Neural cell (in vitro differentiated cells): ENCODE results near the gene UNC5C. TPM values are rescaled to one million over a fixed set of nuclear protein-coding genes. Genes with fewer than 3 reads are reported as not detected.

Source experiments
- H2AFZ ChIP-seq: fragments of 200-600, 300-800 bp; sonication (generic), shearing (Covaris generic); 2 replicates; pipeline ENCODE4 v1.6.0; 2014; ENCODE audit warnings: low read depth, mild to moderate bottlenecking, antibody characterized with exemption, low read length, moderate library complexity
- H3F3A ChIP-seq: fragments of 200-600 bp; shearing (Covaris generic); 2 replicates; pipeline ENCODE4 v1.6.1; 2016; ENCODE audit warnings: mild to moderate bottlenecking, moderate library complexity, mixed read lengths, antibody characterized with exemption, low read length; ENCODE audit not compliant: insufficient read depth, poor library complexity, severe bottlenecking
- H3K27ac ChIP-seq: fragments of 200-600, 300-800 bp; sonication (generic), shearing (Covaris generic); 2 replicates; pipeline ENCODE4 v1.5.1; 2014; ENCODE audit warnings: mild to moderate bottlenecking, low read length, moderate library complexity
- H3K27me3 ChIP-seq: fragments of 300-800, 200-600 bp; sonication (generic), shearing (Covaris generic); 2 replicates; pipeline ENCODE4 v1.6.0; 2014; ENCODE audit warnings: mild to moderate bottlenecking, low read depth, low read length, moderate library complexity; ENCODE audit not compliant: insufficient read depth
- H3K36me3 ChIP-seq: fragments of 300-800, 200-600 bp; sonication (generic), shearing (Covaris generic); 2 replicates; pipeline ENCODE4 v1.5.1; 2014; ENCODE audit warnings: mild to moderate bottlenecking, antibody characterized with exemption, low read length, moderate library complexity; ENCODE audit not compliant: insufficient read depth
- H3K4me2 ChIP-seq: fragments of 300-800, 200-600 bp; sonication (generic), shearing (Covaris generic); 2 replicates; pipeline ENCODE4 v1.6.0; 2014; ENCODE audit warnings: mild to moderate bottlenecking, low read length
- H3K4me3 ChIP-seq: fragments of 300-800, 200-600 bp; sonication (generic), shearing (Covaris generic); 2 replicates; pipeline ENCODE4 v1.5.1; 2014; ENCODE audit warnings: mild to moderate bottlenecking, low read length, moderate library complexity
- H3K79me2 ChIP-seq: fragments of 200-600 bp; shearing (Covaris generic); replicated peaks from 2 replicates; pipeline ENCODE4 v1.6.0; 2014; ENCODE audit warnings: mild to moderate bottlenecking, low read length, moderate library complexity; ENCODE audit not compliant: insufficient read depth
- H3K9ac ChIP-seq: fragments of 300-800, 200-600 bp; sonication (generic), shearing (Covaris generic); 2 replicates; pipeline ENCODE4 v1.6.1; 2016; ENCODE audit warnings: mild to moderate bottlenecking, low read length, mixed read lengths
- H3K9me2 ChIP-seq: fragments of 200-600 bp; shearing (Covaris generic); 2 replicates; pipeline ENCODE4 v1.6.1; 2016; ENCODE audit warnings: mild to moderate bottlenecking, low read length, mixed read lengths; ENCODE audit not compliant: insufficient read depth
- H3K9me3 ChIP-seq: fragments of 200-600, 300-800 bp; sonication (generic), shearing (Covaris generic); 2 replicates; pipeline ENCODE4 v1.6.1; 2016; ENCODE audit warnings: mild to moderate bottlenecking, mixed run types, low read length, moderate library complexity, mixed read lengths
- H4K20me1 ChIP-seq: fragments of 200-600 bp; shearing (Covaris generic); 2 replicates; pipeline ENCODE4 v1.6.1; 2016; ENCODE audit warnings: mild to moderate bottlenecking, mixed run types; ENCODE audit not compliant: insufficient read depth
- EP300 ChIP-seq: fragments of 450-650 bp; conservative IDR thresholded peaks from 2 replicates; pipeline ENCODE4 v1.6.1; 2014; ENCODE audit warnings: antibody characterized with exemption, mild to moderate bottlenecking, moderate library complexity; ENCODE audit not compliant: poor library complexity, severe bottlenecking
- EZH2 ChIP-seq: fragments of 200-600, 300-800 bp; shearing (Covaris generic), sonication (generic); IDR thresholded peaks from 2 replicates; pipeline ENCODE4 v1.6.1; 2014; ENCODE audit warnings: antibody characterized with exemption, low read length, borderline replicate concordance, mild to moderate bottlenecking; ENCODE audit not compliant: insufficient read depth, poor library complexity, severe bottlenecking
- MXI1 ChIP-seq: fragments of 450-650 bp; conservative IDR thresholded peaks from 2 replicates; pipeline ENCODE4 v1.6.1; 2014; ENCODE audit warnings: antibody characterized with exemption, mild to moderate bottlenecking; ENCODE audit not compliant: poor library complexity, severe bottlenecking
- POLR2AphosphoS5 ChIP-seq: IDR thresholded peaks from 2 replicates; pipeline ENCODE4 v1.6.1; 2012
- RAD21 ChIP-seq: fragments of 450-650 bp; conservative IDR thresholded peaks from 2 replicates; pipeline ENCODE4 v1.6.1; 2014; ENCODE audit warnings: antibody characterized with exemption, mild to moderate bottlenecking, moderate library complexity
- REST ChIP-seq: IDR thresholded peaks from 2 replicates; pipeline ENCODE4 v1.6.1; 2012; ENCODE audit warnings: borderline replicate concordance
- SMC3 ChIP-seq: fragments of 450-650 bp; conservative IDR thresholded peaks from 2 replicates; pipeline ENCODE4 v1.6.1; 2014; ENCODE audit warnings: antibody characterized with exemption, mild to moderate bottlenecking, moderate library complexity; ENCODE audit not compliant: poor library complexity
- TAF1 ChIP-seq: IDR thresholded peaks from 2 replicates; pipeline ENCODE4 v1.6.1; 2012; ENCODE audit warnings: low read depth
- polyA plus RNA-seq: library from polyadenylated mRNA; depleted of rRNA; stranded (reverse); fragments of >200 nt; gene quantifications from 2 replicates; pipeline ENCODE4 v1.2.3, GENCODE V29; 2014
- TF ChIP-seq, protein P1 (sequence below): fragments of 450-650 bp; IDR thresholded peaks from 2 replicates; pipeline ENCODE4 v1.5.1; 2014; ENCODE audit warnings: antibody characterized with exemption, mild to moderate bottlenecking, moderate library complexity; ENCODE audit not compliant: poor library complexity, severe bottlenecking

UNC5C gene
- polyA plus RNA-seq, 1 donor from 2014 or later: 0.56 TPM

GRCh38 chr4:95250544-95251137 lies 298.1 kb downstream of the UNC5C start:
- Histone ChIP-seq H3K9me3 (no peaks in the 10 kb centered on the region), H3K27ac (no peak overlapping the region), H3F3A (no peaks in the 10 kb centered on the region), H3K27me3 (no peaks in the 10 kb centered on the region), H3K36me3 (no peaks in the 10 kb centered on the region), H3K9ac (no peak overlapping the region), H4K20me1 (no peaks in the 10 kb centered on the region), H3K4me3 (no peak overlapping the region), H3K9me2 (no peaks in the 10 kb centered on the region), H3K79me2 (no peaks in the 10 kb centered on the region), H3K4me2 (no peak overlapping the region), H2AFZ (no peak overlapping the region)
- TF ChIP-seq, protein P1, sequence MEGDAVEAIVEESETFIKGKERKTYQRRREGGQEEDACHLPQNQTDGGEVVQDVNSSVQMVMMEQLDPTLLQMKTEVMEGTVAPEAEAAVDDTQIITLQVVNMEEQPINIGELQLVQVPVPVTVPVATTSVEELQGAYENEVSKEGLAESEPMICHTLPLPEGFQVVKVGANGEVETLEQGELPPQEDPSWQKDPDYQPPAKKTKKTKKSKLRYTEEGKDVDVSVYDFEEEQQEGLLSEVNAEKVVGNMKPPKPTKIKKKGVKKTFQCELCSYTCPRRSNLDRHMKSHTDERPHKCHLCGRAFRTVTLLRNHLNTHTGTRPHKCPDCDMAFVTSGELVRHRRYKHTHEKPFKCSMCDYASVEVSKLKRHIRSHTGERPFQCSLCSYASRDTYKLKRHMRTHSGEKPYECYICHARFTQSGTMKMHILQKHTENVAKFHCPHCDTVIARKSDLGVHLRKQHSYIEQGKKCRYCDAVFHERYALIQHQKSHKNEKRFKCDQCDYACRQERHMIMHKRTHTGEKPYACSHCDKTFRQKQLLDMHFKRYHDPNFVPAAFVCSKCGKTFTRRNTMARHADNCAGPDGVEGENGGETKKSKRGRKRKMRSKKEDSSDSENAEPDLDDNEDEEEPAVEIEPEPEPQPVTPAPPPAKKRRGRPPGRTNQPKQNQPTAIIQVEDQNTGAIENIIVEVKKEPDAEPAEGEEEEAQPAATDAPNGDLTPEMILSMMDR: no peak
- TF ChIP-seq EP300 (no peak), REST (no peak), MXI1 (no peak), POLR2AphosphoS5 (no peak), TAF1 (no peak), EZH2 (no peak), RAD21 (no peak), SMC3 (no peak)

GRCh38 chr4:95249426-95250021 lies 299.2 kb downstream of the UNC5C start:
- Histone ChIP-seq H2AFZ (no peak overlapping the region), H3K9me3 (no peaks in the 10 kb centered on the region), H3K36me3 (no peaks in the 10 kb centered on the region), H4K20me1 (no peaks in the 10 kb centered on the region), H3K79me2 (no peaks in the 10 kb centered on the region), H3K9ac (no peak overlapping the region), H3F3A (no peaks in the 10 kb centered on the region), H3K9me2 (no peaks in the 10 kb centered on the region), H3K4me2 (no peak overlapping the region), H3K27me3 (no peaks in the 10 kb centered on the region), H3K27ac (no peak overlapping the region), H3K4me3 (no peak overlapping the region)
- TF ChIP-seq, protein P1: no peak
- no peak for TF ChIP-seq RAD21
- no peak for TF ChIP-seq POLR2AphosphoS5
- TF ChIP-seq EP300: no peak
- TF ChIP-seq SMC3: no peak
- TF ChIP-seq EZH2: no peak
